Type B pancreatic cell (in vitro differentiated cells): ENCODE data around the gene DNMT1. TPM values are rescaled to one million over a fixed set of nuclear protein-coding genes. Genes with fewer than 3 reads are reported as not detected.

Experiments
- DNase-seq: peaks from one replicate; pipeline ENCODE4 v3.0.0; 2021; ENCODE audit warnings: mixed read lengths; ENCODE audit not compliant: unreplicated experiment; ENCODE audit errors: extremely low spot score
- H3K27ac Mint-ChIP-seq: 2 replicates; pipeline ENCODE4 v1.8.0; 2021; ENCODE audit warnings: mild to moderate bottlenecking, mixed read lengths
- H3K27me3 Mint-ChIP-seq: 2 replicates; pipeline ENCODE4 v1.8.0; 2021; ENCODE audit warnings: mixed read lengths
- H3K36me3 Mint-ChIP-seq: 2 replicates; pipeline ENCODE4 v1.8.0; 2021; ENCODE audit warnings: mixed read lengths
- H3K4me1 Mint-ChIP-seq: one replicate; pipeline ENCODE4 v1.8.0; 2021; ENCODE audit warnings: mixed read lengths; ENCODE audit not compliant: unreplicated experiment
- H3K4me3 Mint-ChIP-seq: 2 replicates; pipeline ENCODE4 v1.8.0; 2021; ENCODE audit warnings: mild to moderate bottlenecking, mixed read lengths
- H3K9me3 Mint-ChIP-seq: 2 replicates; pipeline ENCODE4 v1.8.0; 2021; ENCODE audit warnings: mixed read lengths
- CTCF ChIP-seq: fragments of 200-600 bp; sonication (generic); conservative IDR thresholded peaks from 2 replicates; pipeline ENCODE4 v1.5.0; 2021; ENCODE audit warnings: antibody characterized with exemption, mild to moderate bottlenecking
- total RNA-seq: library from RNA; stranded (reverse); gene quantifications from 2 replicates; pipeline ENCODE4 v1.2.1, GENCODE V29; 2021; ENCODE audit warnings: low replicate concordance

Gene DNMT1
- total RNA-seq, 1 donor from 2014 or later: 167 TPM

GRCh38 chr19:10224337-10224736 lies 29.6 kb upstream of the DNMT1 start:
- Mint-ChIP-seq H3K4me3 (no peak overlapping the region), H3K9me3 (no peaks in the 10 kb centered on the region), H3K27me3 (no peaks in the 10 kb centered on the region), H3K4me1 (peaks cover 10% of the 10 kb centered on the region), H3K27ac (no peak overlapping the region), H3K36me3 (peaks cover 3% of the 10 kb centered on the region)
- DNase-seq: no peak
- TF ChIP-seq CTCF: no peak

DNA sequence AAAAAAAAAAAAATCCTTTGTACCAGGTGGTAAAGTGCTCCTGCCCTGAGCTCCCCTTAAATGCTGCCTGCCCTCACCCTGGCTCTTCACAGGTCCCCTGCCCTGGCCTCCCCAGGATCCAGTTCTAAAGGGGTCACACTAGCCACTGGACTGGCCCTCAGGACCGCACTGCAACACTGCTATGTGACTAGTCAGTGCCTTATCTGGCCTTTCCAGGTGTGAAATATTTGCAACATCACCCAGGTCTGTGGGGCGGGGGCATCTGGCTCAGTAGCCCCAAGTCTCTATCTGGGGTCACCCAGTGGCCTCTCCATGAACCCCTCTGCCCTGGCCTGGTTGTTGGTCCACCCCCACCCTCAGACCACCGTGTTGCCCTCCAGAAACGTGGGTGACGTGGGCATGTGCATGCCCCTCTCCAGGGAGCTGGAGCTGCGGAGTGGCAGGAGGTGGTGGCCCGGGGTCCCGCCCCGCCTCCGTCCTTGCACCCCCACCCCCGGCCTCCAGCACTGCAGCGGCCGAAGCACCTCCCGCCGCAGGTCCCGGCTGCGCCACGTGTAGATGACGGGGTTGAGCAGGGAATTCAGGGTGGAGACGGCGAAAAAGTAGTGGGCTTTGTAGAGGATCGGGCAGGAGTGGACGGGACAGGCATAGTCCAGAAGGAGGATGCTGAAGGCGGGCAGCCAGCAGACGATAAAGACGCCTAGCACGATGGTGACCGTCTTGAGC lies 28.9 kb upstream of the DNMT1 start:
- no peak for TF ChIP-seq CTCF
- no peaks in the 10 kb centered on the region for H3K27me3 Mint-ChIP-seq
- DNase-seq: no peak
- no peak overlapping the region for H3K4me3 Mint-ChIP-seq
- peaks cover 10% of the 10 kb centered on the region for H3K4me1 Mint-ChIP-seq
- H3K36me3 Mint-ChIP-seq: peaks cover 3% of the 10 kb centered on the region
- no peak overlapping the region for H3K27ac Mint-ChIP-seq
- no peaks in the 10 kb centered on the region for H3K9me3 Mint-ChIP-seq

- H3K9me3 Mint-ChIP-seq: no peaks in the 10 kb centered on the region
- peaks cover 3% of the 10 kb centered on the region for H3K36me3 Mint-ChIP-seq
- H3K27ac Mint-ChIP-seq: no peak overlapping the region
- H3K4me3 Mint-ChIP-seq: no peak overlapping the region
- TF ChIP-seq CTCF: no peak
- no peak for DNase-seq
- H3K4me1 Mint-ChIP-seq: peaks cover 10% of the 10 kb centered on the region
- H3K27me3 Mint-ChIP-seq: no peaks in the 10 kb centered on the region
Observed at GRCh38 chr19:10222201-10222890, 27.6 kb upstream of the DNMT1 start.

DNA sequence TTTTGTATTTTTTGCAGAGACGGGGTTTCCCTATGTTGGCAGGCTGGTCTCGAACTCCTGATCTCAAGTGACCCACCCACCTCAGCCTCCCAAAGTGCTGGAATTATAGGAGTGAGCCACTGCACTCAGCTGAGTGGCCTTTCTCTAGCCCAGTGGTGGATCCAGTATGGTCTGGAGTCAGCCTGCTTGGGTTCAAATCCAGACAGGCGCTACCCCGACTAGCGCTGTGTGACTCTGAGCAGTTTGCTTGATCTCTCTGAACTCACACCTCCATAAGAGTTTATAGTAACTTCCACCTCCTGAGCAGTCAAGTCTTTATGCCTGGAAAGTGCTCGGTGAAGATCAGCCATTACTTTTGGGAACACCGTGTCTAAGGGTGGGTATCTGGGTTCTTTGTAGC lies 25.9 kb upstream of the DNMT1 start:
- Mint-ChIP-seq H3K36me3 (peaks cover 3% of the 10 kb centered on the region), H3K4me3 (no peak overlapping the region), H3K27ac (no peak overlapping the region), H3K4me1 (peaks cover 3% of the 10 kb centered on the region), H3K27me3 (no peaks in the 10 kb centered on the region), H3K9me3 (no peaks in the 10 kb centered on the region)
- TF ChIP-seq CTCF: no peak
- DNase-seq: no peak

- TF ChIP-seq CTCF: peak; percentile 57
- DNase-seq: no peak
- Mint-ChIP-seq H3K4me1 (peaks cover under 1% of the 10 kb centered on the region), H3K27me3 (no peaks in the 10 kb centered on the region), H3K4me3 (no peak overlapping the region), H3K36me3 (peaks cover 3% of the 10 kb centered on the region), H3K27ac (no peak overlapping the region), H3K9me3 (no peaks in the 10 kb centered on the region)
Observed at GRCh38 chr19:10219678-10220077, 24.9 kb upstream of the DNMT1 start.
